ENCODE results near the gene MUC5AC. TPM values are rescaled to one million over a fixed set of nuclear protein-coding genes. Genes with fewer than 3 reads are reported as not detected.
"Not testable (repeated sequence)": the region's sequence is repeated elsewhere in the genome, so short reads cannot be mapped to it uniquely, and the experiment has no call there.

Gene MUC5AC
- total RNA-seq, 1 donor from 2014 or later: 0.11 TPM

DNA sequence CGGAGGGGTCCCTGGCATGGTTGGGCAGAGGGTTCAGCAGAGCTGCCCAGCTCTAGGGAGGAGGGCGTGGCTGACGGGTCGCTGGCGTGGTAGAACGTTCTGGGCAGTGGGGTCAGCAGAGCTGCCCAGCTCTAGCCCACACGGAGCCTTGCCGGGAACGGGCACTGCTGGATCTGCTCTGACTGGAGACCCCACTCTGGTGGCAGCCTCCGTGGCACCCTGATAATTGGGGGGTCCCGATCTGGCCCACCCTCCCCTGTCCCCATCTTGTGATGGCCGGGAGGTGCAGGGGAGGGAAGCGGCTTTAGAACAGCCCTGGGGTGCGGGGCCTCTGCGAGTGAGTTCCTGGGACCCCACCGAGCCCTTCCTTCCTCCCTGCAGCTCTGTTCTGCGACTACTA lies 21.9 kb downstream of the MUC5AC start:
- Histone ChIP-seq H3K4me3 (no peak overlapping the region), H3K27me3 (no peaks in the 10 kb centered on the region), H3K9me3 (no peaks in the 10 kb centered on the region), H3K36me3 (no peaks in the 10 kb centered on the region), H3K27ac (no peak overlapping the region), H3K4me1 (no peaks in the 10 kb centered on the region)
- no peak for DNase-seq (ENCODE audit: low spot score in 2 of 2)
- intact Hi-C loops (cut with DNase I): no loop called here
- TF ChIP-seq, protein P1, sequence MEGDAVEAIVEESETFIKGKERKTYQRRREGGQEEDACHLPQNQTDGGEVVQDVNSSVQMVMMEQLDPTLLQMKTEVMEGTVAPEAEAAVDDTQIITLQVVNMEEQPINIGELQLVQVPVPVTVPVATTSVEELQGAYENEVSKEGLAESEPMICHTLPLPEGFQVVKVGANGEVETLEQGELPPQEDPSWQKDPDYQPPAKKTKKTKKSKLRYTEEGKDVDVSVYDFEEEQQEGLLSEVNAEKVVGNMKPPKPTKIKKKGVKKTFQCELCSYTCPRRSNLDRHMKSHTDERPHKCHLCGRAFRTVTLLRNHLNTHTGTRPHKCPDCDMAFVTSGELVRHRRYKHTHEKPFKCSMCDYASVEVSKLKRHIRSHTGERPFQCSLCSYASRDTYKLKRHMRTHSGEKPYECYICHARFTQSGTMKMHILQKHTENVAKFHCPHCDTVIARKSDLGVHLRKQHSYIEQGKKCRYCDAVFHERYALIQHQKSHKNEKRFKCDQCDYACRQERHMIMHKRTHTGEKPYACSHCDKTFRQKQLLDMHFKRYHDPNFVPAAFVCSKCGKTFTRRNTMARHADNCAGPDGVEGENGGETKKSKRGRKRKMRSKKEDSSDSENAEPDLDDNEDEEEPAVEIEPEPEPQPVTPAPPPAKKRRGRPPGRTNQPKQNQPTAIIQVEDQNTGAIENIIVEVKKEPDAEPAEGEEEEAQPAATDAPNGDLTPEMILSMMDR (IDR thresholded peaks at IDR 0.05): no peak

DNA sequence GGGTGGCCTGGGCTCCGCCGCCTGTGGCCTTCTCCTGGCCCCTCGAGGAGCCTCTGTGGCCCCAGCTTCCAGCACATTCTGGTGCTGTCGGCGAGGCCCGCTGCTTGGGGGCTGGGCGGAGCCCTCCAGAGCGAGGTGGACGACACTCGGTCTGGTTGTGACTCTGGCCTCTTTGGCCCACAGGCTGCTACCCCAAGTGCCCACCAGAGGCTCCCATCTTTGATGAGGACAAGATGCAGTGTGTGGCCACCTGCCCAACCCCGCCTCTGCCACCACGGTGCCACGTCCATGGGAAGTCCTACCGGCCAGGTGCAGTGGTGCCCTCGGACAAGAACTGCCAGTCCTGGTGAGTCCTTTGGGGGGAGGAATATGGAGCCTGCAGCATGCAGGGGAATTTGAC lies 22.4 kb downstream of the MUC5AC start:
- Histone ChIP-seq H3K4me1 (no peaks in the 10 kb centered on the region), H3K27ac (no peak overlapping the region), H3K4me3 (no peak overlapping the region), H3K27me3 (no peaks in the 10 kb centered on the region), H3K36me3 (no peaks in the 10 kb centered on the region), H3K9me3 (no peaks in the 10 kb centered on the region)
- DNase-seq (ENCODE audit: low spot score in 2 of 2): no peak
- TF ChIP-seq, protein P1 (IDR thresholded peaks at IDR 0.05): no peak
- intact Hi-C loops (cut with DNase I): no loop called here

DNA sequence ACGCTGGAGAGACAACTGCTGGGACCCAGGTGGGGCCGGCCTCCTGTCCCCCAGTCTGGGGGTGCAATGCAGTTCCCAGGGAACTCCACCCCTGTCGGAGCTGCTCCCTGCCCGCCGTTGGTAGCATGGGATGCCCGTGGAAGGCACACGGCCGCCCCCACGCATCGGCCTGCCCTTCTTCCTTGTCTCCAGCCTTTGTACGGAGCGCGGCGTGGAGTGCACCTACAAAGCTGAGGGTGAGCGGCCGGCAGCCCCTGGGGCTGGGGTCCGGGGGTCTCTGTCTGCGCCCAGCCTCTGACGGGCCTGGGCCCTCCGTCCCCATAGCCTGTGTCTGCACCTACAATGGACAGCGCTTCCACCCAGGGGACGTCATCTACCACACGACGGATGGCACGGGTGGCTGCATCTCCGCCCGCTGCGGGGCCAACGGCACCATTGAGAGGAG lies 23.2 kb downstream of the MUC5AC start:
- no peaks in the 10 kb centered on the region for H3K4me1 ChIP-seq
- no peaks in the 10 kb centered on the region for H3K27me3 ChIP-seq
- H3K9me3 ChIP-seq: no peaks in the 10 kb centered on the region
- no peak overlapping the region for H3K27ac ChIP-seq
- DNase-seq (ENCODE audit: low spot score in 2 of 2): no peak
- intact Hi-C loops (cut with DNase I): no loop called here
- H3K36me3 ChIP-seq: no peaks in the 10 kb centered on the region
- TF ChIP-seq, protein P1 (IDR thresholded peaks at IDR 0.05): no peak
- no peak overlapping the region for H3K4me3 ChIP-seq

DNA sequence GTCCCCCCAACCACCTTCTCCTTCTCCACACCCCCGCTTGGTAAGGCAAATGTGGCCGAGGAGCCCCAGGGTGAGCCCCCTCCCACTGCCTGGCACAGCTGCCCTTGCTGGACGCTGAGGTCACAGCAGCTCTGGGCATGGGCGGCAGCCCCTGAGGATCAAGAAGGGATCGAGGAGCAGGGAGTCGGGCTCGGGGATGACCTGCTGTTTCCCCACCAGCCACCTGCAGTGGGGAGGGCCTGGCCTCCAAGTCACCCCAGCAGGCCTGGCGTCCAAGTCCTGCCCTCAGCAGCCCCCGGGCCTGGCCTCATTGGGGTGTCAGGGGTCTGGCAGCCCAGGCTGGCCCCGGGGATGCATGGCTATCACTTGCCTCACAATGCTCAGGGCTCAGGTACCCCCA lies 23.7 kb downstream of the MUC5AC start:
- DNase-seq (ENCODE audit: low spot score in 2 of 2): no peak
- Histone ChIP-seq H3K27ac (no peak overlapping the region), H3K9me3 (no peaks in the 10 kb centered on the region), H3K4me1 (no peaks in the 10 kb centered on the region), H3K36me3 (no peaks in the 10 kb centered on the region), H3K4me3 (no peak overlapping the region), H3K27me3 (no peaks in the 10 kb centered on the region)
- TF ChIP-seq, protein P1 (IDR thresholded peaks at IDR 0.05): no peak
- intact Hi-C loops (cut with DNase I): no loop called here

DNA sequence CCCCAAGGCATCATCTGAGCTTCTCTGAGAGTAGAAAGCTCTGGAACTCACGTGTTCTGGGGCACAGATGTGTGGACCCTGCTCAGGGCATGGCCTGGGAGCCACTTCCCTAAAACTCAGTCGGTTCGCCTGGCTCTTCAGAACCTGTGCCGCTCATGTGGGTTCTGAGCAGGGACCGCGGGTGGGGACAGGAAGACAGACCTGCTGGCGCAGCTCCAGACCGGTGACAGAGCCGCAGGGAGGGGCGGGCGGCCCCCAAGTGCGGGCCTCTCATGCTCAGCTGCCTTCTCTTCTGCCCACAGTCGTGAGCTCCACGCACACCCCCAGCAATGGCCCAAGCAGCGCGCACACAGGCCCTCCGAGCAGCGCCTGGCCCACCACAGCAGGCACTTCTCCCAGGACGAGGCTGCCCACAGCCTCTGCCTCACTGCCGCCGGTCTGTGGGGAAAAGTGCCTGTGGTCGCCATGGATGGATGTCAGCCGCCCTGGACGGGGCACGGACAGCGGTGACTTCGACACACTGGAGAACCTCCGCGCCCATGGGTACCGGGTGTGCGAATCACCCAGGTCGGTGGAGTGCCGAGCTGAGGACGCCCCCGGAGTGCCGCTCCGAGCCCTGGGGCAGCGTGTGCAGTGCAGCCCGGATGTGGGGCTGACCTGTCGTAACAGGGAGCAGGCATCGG lies 24.2 kb downstream of the MUC5AC start:
- no peak overlapping the region for H3K27ac ChIP-seq
- H3K9me3 ChIP-seq: no peaks in the 10 kb centered on the region
- H3K4me3 ChIP-seq: no peak overlapping the region
- DNase-seq (ENCODE audit: low spot score in 2 of 2): no peak
- TF ChIP-seq, protein P1 (IDR thresholded peaks at IDR 0.05): no peak
- intact Hi-C loops (cut with DNase I): no loop called here
- no peaks in the 10 kb centered on the region for H3K36me3 ChIP-seq
- no peaks in the 10 kb centered on the region for H3K4me1 ChIP-seq
- H3K27me3 ChIP-seq: no peaks in the 10 kb centered on the region

DNA sequence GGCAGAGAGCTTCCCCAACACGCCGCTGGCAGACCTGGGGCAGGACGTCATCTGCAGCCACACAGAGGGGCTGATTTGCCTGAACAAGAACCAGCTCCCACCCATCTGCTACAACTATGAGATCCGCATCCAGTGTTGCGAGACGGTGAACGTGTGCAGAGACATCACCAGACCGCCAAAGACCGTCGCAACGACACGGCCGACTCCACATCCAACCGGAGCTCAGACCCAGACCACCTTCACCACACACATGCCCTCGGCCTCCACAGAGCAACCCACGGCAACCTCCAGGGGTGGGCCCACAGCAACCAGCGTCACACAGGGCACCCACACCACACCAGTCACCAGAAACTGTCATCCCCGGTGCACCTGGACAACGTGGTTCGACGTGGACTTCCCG lies 26.4 kb downstream of the MUC5AC start:
- not testable (repeated sequence) for H3K9me3 ChIP-seq

DNA sequence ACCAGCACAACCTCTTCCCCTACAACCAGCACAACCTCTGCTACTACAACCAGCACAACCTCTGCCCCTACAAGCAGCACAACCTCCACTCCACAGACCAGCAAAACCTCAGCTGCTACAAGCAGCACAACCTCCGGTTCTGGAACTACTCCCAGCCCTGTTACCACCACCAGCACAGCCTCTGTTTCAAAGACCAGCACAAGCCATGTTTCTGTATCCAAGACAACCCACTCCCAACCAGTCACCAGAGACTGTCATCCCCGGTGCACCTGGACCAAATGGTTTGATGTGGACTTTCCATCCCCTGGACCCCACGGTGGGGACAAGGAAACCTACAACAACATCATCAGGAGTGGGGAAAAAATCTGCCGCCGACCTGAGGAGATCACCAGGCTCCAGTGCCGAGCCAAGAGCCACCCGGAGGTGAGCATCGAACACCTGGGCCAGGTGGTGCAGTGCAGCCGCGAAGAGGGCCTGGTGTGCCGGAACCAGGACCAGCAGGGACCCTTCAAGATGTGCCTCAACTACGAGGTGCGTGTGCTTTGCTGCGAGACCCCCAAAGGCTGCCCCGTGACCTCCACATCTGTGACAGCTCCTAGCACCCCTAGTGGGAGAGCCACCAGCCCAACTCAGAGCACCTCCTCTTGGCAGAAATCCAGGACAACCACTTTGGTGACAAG lies 30.8 kb downstream of the MUC5AC start:
- H3K36me3 ChIP-seq; H3K27ac ChIP-seq; H3K4me3 ChIP-seq; intact Hi-C loops (cut with DNase I); H3K9me3 ChIP-seq; H3K4me1 ChIP-seq; H3K27me3 ChIP-seq; DNase-seq (ENCODE audit: low spot score in 2 of 2): not testable (repeated sequence)

More for the DNA sequence above, 26.4 kb downstream of the MUC5AC start:
- H3K36me3 ChIP-seq; DNase-seq (ENCODE audit: low spot score in 2 of 2); H3K4me1 ChIP-seq; H3K27ac ChIP-seq; H3K4me3 ChIP-seq; H3K27me3 ChIP-seq; intact Hi-C loops (cut with DNase I): not testable (repeated sequence)

DNA sequence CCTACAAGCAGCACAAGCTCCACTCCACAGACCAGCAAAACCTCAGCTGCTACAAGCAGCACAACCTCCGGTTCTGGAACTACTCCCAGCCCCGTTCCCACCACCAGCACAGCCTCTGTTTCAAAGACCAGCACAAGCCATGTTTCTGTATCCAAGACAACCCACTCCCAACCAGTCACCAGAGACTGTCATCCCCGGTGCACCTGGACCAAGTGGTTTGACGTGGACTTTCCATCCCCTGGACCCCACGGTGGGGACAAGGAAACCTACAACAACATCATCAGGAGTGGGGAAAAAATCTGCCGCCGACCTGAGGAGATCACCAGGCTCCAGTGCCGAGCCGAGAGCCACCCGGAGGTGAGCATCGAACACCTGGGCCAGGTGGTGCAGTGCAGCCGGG lies 32.1 kb downstream of the MUC5AC start:
- H3K9me3 ChIP-seq; H3K27me3 ChIP-seq; H3K36me3 ChIP-seq; H3K4me3 ChIP-seq; H3K4me1 ChIP-seq; intact Hi-C loops (cut with DNase I); DNase-seq (ENCODE audit: low spot score in 2 of 2); H3K27ac ChIP-seq: not testable (repeated sequence)

DNA sequence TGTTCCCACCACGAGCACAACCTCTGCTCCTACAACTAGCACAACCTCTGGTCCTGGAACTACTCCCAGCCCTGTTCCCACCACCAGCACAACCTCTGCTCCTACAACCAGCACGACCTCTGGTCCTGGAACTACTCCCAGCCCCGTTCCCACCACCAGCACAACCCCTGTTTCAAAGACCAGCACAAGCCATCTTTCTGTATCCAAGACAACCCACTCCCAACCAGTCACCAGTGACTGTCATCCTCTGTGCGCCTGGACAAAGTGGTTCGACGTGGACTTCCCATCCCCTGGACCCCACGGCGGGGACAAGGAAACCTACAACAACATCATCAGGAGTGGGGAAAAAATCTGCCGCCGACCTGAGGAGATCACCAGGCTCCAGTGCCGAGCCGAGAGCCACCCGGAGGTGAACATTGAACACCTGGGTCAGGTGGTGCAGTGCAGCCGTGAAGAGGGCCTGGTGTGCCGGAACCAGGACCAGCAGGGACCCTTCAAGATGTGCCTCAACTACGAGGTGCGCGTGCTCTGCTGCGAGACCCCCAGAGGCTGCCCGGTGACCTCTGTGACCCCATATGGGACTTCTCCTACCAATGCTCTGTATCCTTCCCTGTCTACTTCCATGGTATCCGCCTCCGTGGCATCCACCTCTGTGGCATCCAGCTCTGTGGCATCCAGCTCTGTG lies 34.2 kb downstream of the MUC5AC start:
- H3K27ac ChIP-seq; H3K4me3 ChIP-seq; H3K27me3 ChIP-seq; H3K9me3 ChIP-seq; H3K36me3 ChIP-seq; H3K4me1 ChIP-seq; intact Hi-C loops (cut with DNase I): not testable (repeated sequence)
- DNase-seq (ENCODE audit: low spot score in 2 of 2): peak; percentile 3 to 46

All from ascending aorta (tissue), 2 donors.